Measurements from ENCODE around the gene ASIC1. TPM values are rescaled to one million over a fixed set of nuclear protein-coding genes. Genes with fewer than 3 reads are reported as not detected.
A peak's percentile ranks its signal among the peaks of the same experiment; 100 is the strongest.

ASIC1 gene
- total RNA-seq, 1 experiment from 2014 or later = 4.3 TPM

- no peak for DNase-seq (ENCODE audit: low read depth)
Measured at GRCh38 chr12:50106907-50107306, 49.5 kb downstream of the ASIC1 start.

- no peak for DNase-seq (ENCODE audit: low read depth)
Measured at GRCh38 chr12:50107416-50108268, 50.2 kb downstream of the ASIC1 start.

GRCh38 chr12:50109319-50109718 is 51.9 kb downstream of the ASIC1 start:
- DNase-seq (ENCODE audit: low read depth) = no peak

GRCh38 chr12:50110127-50110761 is 52.8 kb downstream of the ASIC1 start:
- peak; percentile 48 for DNase-seq (ENCODE audit: low read depth)

- DNase-seq (ENCODE audit: low read depth) = peak; percentile 80
Measured at GRCh38 chr12:50110762-50111351, 53.5 kb downstream of the ASIC1 start.

GRCh38 chr12:50111395-50111692 is 53.9 kb downstream of the ASIC1 start:
- no peak for DNase-seq (ENCODE audit: low read depth)

- peak; percentile 100 for DNase-seq (ENCODE audit: low read depth)
Measured at GRCh38 chr12:50111693-50112455, 54.5 kb downstream of the ASIC1 start, which contains the start of gene COX14. Gene COX14, plus strand, starts transcription at chr12:50112236. Its CDS starts 7,808 bp downstream, at chr12:50120044.

GRCh38 chr12:50112456-50113218 is 55.2 kb downstream of the ASIC1 start:
- peak; percentile 38 for DNase-seq (ENCODE audit: low read depth)

- DNase-seq (ENCODE audit: low read depth) = no peak
Measured at GRCh38 chr12:50117057-50117622, 59.7 kb downstream of the ASIC1 start.

- no peak for DNase-seq (ENCODE audit: low read depth)
Measured at GRCh38 chr12:50119387-50119786, 62.0 kb downstream of the ASIC1 start.

- no peak for DNase-seq (ENCODE audit: low read depth)
Measured at GRCh38 chr12:50120521-50120920, 63.1 kb downstream of the ASIC1 start.

- no peak for DNase-seq (ENCODE audit: low read depth)
Measured at GRCh38 chr12:50120953-50121352, 63.6 kb downstream of the ASIC1 start.

- no peak for DNase-seq (ENCODE audit: low read depth)
Measured at GRCh38 chr12:50121641-50122040, 64.2 kb downstream of the ASIC1 start.

- no peak for DNase-seq (ENCODE audit: low read depth)
Measured at GRCh38 chr12:50123203-50123602, 65.8 kb downstream of the ASIC1 start.

GRCh38 chr12:50127546-50127945 is 70.2 kb downstream of the ASIC1 start:
- no peak for DNase-seq (ENCODE audit: low read depth)

GRCh38 chr12:50129290-50129689 is 71.9 kb downstream of the ASIC1 start:
- no peak for DNase-seq (ENCODE audit: low read depth)

GRCh38 chr12:50132505-50133135 is 75.2 kb downstream of the ASIC1 start:
- DNase-seq (ENCODE audit: low read depth) = peak; percentile 64
